ENCODE measurements around the gene CCDC102A. TPM values are rescaled to one million over a fixed set of nuclear protein-coding genes. Genes with fewer than 3 reads are reported as not detected.

Gene CCDC102A
- total and polyA plus RNA-seq, 10 of the 15 experiments (the other 5 are each of a cell fraction or from before 2014, with no cell fraction given): 0.03 to 5.9 (median 2.4) TPM

DNA sequence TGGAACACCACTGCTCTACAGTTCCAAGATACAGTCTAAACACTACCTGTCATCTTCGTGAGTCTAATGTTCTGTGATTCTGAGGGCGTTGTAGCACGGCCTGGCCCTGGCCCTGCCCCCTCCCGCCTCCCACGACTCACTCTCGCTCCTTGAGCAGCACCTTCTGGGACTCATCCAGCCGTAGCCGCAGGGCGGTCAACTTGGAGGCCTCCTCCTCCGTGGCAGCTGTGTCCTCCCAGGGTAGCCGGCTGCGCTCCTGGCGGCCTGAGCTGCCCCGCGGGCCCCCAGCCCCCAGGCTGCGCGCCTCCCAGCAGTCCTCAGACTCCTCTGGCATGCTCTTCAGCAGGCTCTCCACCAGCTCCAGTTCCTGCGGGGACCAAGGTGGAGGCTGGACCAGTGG lies 10.6 kb downstream of the CCDC102A start:
- FAIRE-seq: no peak
- ChIA-PET CTCF (interaction anchor here (1.1 to 2.6 kb wide), 3 partner anchors 49 to 109 kb away, joined by 3 to 10 read pairs (median 3); no protein-coding TSS in a partner anchor), POLR2A (no interaction called here), RAD21 (ENCODE audit: unreplicated experiment) (no interaction called here), SMC1A (ENCODE audit: uncharacterized antibody, unreplicated experiment) (interaction anchor here (0.8 to 1.1 kb wide), 2 partner anchors 13 to 17 kb away, joined by 3 read pairs; partner anchors contain the start of gene ADGRG5)
- Histone ChIP-seq H3K4me3 (no peak overlapping the region), H3K4me2 (ENCODE audit: control insufficient read depth, insufficient read depth) (no peak overlapping the region), H3K27ac (ENCODE audit: control insufficient read depth, insufficient read depth) (no peak overlapping the region), H3K79me2 (ENCODE audit: control insufficient read depth, insufficient read depth, low read length) (no peaks in the 10 kb centered on the region), H3K4me1 (ENCODE audit: control insufficient read depth, insufficient read depth, low read length) (peaks cover 23% of the 10 kb centered on the region), H3K9ac (ENCODE audit: control insufficient read depth, insufficient read depth, low read length) (no peak overlapping the region), H3K27me3 (replicated peaks in 1 of 2; ENCODE audit: control insufficient read depth in 2 of 2, insufficient read depth in 2 of 2, low read length in 1 of 2) (no peaks in the 10 kb centered on the region), H3K36me3 (ENCODE audit: control insufficient read depth in 2 of 2, insufficient read depth in 2 of 2, low read length in 1 of 2) (no peaks in the 10 kb centered on the region; a peak in 1 of 4 replicates), H2AFZ (ENCODE audit: control insufficient read depth, low read depth, low read length) (no peak overlapping the region), H4K20me1 (ENCODE audit: control insufficient read depth, insufficient read depth) (no peaks in the 10 kb centered on the region), H3K9me3 (replicated peaks; ENCODE audit: control insufficient read depth, insufficient read depth, low read length) (no peaks in the 10 kb centered on the region)
- ATAC-seq: no peak
- intact Hi-C loops (cut with micrococcal nuclease; ENCODE audit: unreplicated experiment) (no loop called here), in situ Hi-C loops (cut with MboI) (no loop called here)
- no peak for DNase-seq (ENCODE audit: low read depth, low spot score)
- no TSS peak for BruUV-seq (replicated peaks)
- TF ChIP-seq HDGF (IDR thresholded peaks at IDR 0.05): no peak
- TF ChIP-seq RAD51 (IDR thresholded peaks at IDR 0.05): no peak
- TF ChIP-seq ZNF274 (IDR thresholded peaks at IDR 0.05; ENCODE audit: insufficient read depth, insufficient read length): no peak
- no peak for TF ChIP-seq JUND (IDR thresholded peaks at IDR 0.05; ENCODE audit: low read depth, low read length)
- no peak for TF ChIP-seq TCF3 (IDR thresholded peaks at IDR 0.05; ENCODE audit: borderline replicate concordance, insufficient read depth, low read depth, low read length)
- no peak for TF ChIP-seq SRF (IDR thresholded peaks at IDR 0.05; ENCODE audit: low read depth in 2 of 2, low read length in 2 of 2)
- TF ChIP-seq SREBF2 (IDR thresholded peaks at IDR 0.05; ENCODE audit: low read length): no peak
- TF ChIP-seq BRCA1 (IDR thresholded peaks at IDR 0.05; ENCODE audit: low read depth, low read length): no peak
- TF ChIP-seq, protein P1, sequence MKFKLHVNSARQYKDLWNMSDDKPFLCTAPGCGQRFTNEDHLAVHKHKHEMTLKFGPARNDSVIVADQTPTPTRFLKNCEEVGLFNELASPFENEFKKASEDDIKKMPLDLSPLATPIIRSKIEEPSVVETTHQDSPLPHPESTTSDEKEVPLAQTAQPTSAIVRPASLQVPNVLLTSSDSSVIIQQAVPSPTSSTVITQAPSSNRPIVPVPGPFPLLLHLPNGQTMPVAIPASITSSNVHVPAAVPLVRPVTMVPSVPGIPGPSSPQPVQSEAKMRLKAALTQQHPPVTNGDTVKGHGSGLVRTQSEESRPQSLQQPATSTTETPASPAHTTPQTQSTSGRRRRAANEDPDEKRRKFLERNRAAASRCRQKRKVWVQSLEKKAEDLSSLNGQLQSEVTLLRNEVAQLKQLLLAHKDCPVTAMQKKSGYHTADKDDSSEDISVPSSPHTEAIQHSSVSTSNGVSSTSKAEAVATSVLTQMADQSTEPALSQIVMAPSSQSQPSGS (IDR thresholded peaks at IDR 0.05; ENCODE audit: low read length): no peak
- TF ChIP-seq MTA2 (IDR thresholded peaks at IDR 0.05; ENCODE audit: low read depth): no peak
- no peak for TF ChIP-seq BMI1 (IDR thresholded peaks at IDR 0.05; ENCODE audit: borderline replicate concordance)
- TF ChIP-seq WRNIP1 (IDR thresholded peaks at IDR 0.05; ENCODE audit: borderline replicate concordance, low read depth, low read length): no peak
- TF ChIP-seq MYB (IDR thresholded peaks at IDR 0.05; ENCODE audit: borderline replicate concordance, low read depth, low read length): no peak
- TF ChIP-seq FOXK2 (IDR thresholded peaks at IDR 0.05): no peak
- no peak for TF ChIP-seq ETV6 (conservative IDR thresholded peaks at IDR 0.05 in 1 of 2, IDR thresholded peaks at IDR 0.05 in 1 of 2; ENCODE audit: borderline replicate concordance in 1 of 2, low read depth in 1 of 2)
- no peak for TF ChIP-seq ZZZ3 (IDR thresholded peaks at IDR 0.05; ENCODE audit: control insufficient read depth, insufficient read length, low read depth)
- no peak for TF ChIP-seq SUPT20H (IDR thresholded peaks at IDR 0.05; ENCODE audit: borderline replicate concordance, control insufficient read depth, low read depth, low read length)
- 81% methylated on average over 18 of the region's 18 CpGs for WGBS (ENCODE audit: insufficient coverage, insufficient replicate concordance, low lambda C conversion rate, missing lambda C conversion rate)

Measured in GM12878 (cell line).